Lower leg skin (tissue), 3 donors: ENCODE measurements around the gene WWOX.

ENCODE experiments used
- POLR2A ChIP-seq, 2 donors: fragments of 450-650 bp; IDR thresholded peaks; one replicate each; pipeline ENCODE4 v1.6.1; 2016 to 2017; ENCODE audit warnings: antibody characterized with exemption in 2 of 2, mild to moderate bottlenecking in 1 of 2, moderate library complexity in 1 of 2
- TF ChIP-seq, protein P1 (sequence below), 3 donors: fragments of 450-650 bp; IDR thresholded peaks; one replicate each; pipeline ENCODE4 v1.5.1; 2016; ENCODE audit warnings: antibody characterized with exemption in 3 of 3, mild to moderate bottlenecking in 3 of 3, moderate library complexity in 2 of 3

DNA sequence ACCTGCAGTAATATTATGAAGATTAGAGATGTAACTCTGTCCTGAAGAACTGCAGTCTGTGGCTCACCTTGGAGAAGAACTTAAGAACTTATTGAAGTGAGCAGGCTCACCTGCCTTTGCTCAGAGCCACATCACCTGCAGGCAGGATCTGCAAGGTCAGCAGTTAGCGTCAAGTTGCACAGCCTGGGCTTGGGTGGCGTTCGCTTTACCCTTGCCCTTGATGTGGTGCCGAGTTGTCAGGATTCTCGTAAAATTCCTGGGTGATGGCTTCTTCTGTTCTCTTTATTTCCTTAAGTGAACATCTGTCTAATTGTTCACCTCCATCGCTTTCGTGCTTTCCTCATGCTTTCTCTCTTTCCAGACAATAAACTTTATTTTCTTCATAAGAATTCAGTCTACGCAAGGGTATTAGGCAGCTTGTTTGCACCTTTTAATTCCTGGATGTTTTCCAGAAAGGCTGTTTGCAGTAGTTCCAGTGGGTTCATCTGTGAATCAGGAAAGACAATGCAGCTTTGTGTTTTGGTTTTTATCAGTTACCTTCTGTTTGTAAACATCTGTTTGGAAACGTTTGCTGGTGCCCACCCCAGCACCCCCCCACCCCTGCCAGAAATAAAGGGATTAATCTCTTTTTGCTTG is 254.3 kb downstream of the WWOX start:
- TF ChIP-seq, protein P1, sequence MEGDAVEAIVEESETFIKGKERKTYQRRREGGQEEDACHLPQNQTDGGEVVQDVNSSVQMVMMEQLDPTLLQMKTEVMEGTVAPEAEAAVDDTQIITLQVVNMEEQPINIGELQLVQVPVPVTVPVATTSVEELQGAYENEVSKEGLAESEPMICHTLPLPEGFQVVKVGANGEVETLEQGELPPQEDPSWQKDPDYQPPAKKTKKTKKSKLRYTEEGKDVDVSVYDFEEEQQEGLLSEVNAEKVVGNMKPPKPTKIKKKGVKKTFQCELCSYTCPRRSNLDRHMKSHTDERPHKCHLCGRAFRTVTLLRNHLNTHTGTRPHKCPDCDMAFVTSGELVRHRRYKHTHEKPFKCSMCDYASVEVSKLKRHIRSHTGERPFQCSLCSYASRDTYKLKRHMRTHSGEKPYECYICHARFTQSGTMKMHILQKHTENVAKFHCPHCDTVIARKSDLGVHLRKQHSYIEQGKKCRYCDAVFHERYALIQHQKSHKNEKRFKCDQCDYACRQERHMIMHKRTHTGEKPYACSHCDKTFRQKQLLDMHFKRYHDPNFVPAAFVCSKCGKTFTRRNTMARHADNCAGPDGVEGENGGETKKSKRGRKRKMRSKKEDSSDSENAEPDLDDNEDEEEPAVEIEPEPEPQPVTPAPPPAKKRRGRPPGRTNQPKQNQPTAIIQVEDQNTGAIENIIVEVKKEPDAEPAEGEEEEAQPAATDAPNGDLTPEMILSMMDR (IDR thresholded peaks at IDR 0.05), result no peak
- TF ChIP-seq POLR2A (IDR thresholded peaks at IDR 0.05), result no peak
